HAP-1 (cell line): ENCODE data around the gene PRKCB.
A peak's percentile ranks its signal among the peaks of the same experiment; 100 is the strongest.
"Not testable (repeated sequence)": the region's sequence is repeated elsewhere in the genome, so short reads cannot be mapped to it uniquely, and the experiment has no call there.

Experiments used
- DNase-seq, 2 experiments: peaks; one replicate each; pipeline ENCODE4 v3.0.0-alpha.2; 2016 to 2020; ENCODE audit warnings: low spot score in 2 of 2
- H3K27me3 ChIP-seq: fragments of 250-450 bp; sonication (Bioruptor Pico); 2 replicates; pipeline ENCODE4 v1.5.1; 2020; ENCODE audit warnings: low read depth, mild to moderate bottlenecking, moderate library complexity
- H3K36me3 ChIP-seq: fragments of 250-450 bp; sonication (Bioruptor Pico); replicated peaks from 2 replicates; pipeline ENCODE4 v1.5.1; 2020; ENCODE audit warnings: mild to moderate bottlenecking
- H3K4me1 ChIP-seq: fragments of 250-450 bp; sonication (Bioruptor Pico); 2 replicates; pipeline ENCODE4 v1.5.1; 2020; ENCODE audit warnings: mild to moderate bottlenecking
- H3K4me3 ChIP-seq: fragments of 250-450 bp; sonication (Bioruptor Pico); 2 replicates; pipeline ENCODE4 v1.5.1; 2020; ENCODE audit warnings: mild to moderate bottlenecking, moderate library complexity
- H3K9me3 ChIP-seq: fragments of 250-450 bp; sonication (Bioruptor Pico); 2 replicates; pipeline ENCODE4 v1.5.1; 2020; ENCODE audit warnings: mild to moderate bottlenecking, moderate library complexity
- in situ Hi-C: fragments of 300-500 bp; cut with MboI; formaldehyde crosslinking; loops from 3 replicates; pipeline ENCODE4 v1.14.3; 2020; ENCODE audit warnings: low sequenced_read_pairs, inconsistent platforms, mixed read lengths

The PRKCB gene

GRCh38 chr16:24014955-24015354, 179.2 kb downstream of the PRKCB start:
- in situ Hi-C loops, DNase-seq, H3K27me3 ChIP-seq, H3K36me3 ChIP-seq, H3K4me3 ChIP-seq, H3K9me3 ChIP-seq, H3K4me1 ChIP-seq: not testable (repeated sequence)

- in situ Hi-C loops, result no loop called here
- Histone ChIP-seq H3K27me3 (no peaks in the 10 kb centered on the region), H3K9me3 (no peaks in the 10 kb centered on the region), H3K4me1 (no peaks in the 10 kb centered on the region), H3K36me3 (no peaks in the 10 kb centered on the region), H3K4me3 (no peak overlapping the region)
- no peak for DNase-seq
Measured at GRCh38 chr16:24015923-24016322, 180.1 kb downstream of the PRKCB start.

GRCh38 chr16:24018485-24018884, 182.7 kb downstream of the PRKCB start:
- Histone ChIP-seq H3K4me1 (no peaks in the 10 kb centered on the region), H3K36me3 (no peaks in the 10 kb centered on the region), H3K27me3 (no peaks in the 10 kb centered on the region), H3K4me3 (no peak overlapping the region), H3K9me3 (no peaks in the 10 kb centered on the region)
- DNase-seq, result no peak
- in situ Hi-C loops, result no loop called here

GRCh38 chr16:24022797-24023196, 187.0 kb downstream of the PRKCB start:
- no peak overlapping the region for H3K4me3 ChIP-seq
- in situ Hi-C loops, result loop anchor here (10.0 kb wide), 1 partner anchor 228 kb away; no protein-coding TSS in a partner anchor
- DNase-seq, result no peak
- no peaks in the 10 kb centered on the region for H3K4me1 ChIP-seq
- no peaks in the 10 kb centered on the region for H3K9me3 ChIP-seq
- no peaks in the 10 kb centered on the region for H3K36me3 ChIP-seq
- no peaks in the 10 kb centered on the region for H3K27me3 ChIP-seq

GRCh38 chr16:24023621-24024020, 187.8 kb downstream of the PRKCB start:
- H3K9me3 ChIP-seq, result no peaks in the 10 kb centered on the region
- no peaks in the 10 kb centered on the region for H3K27me3 ChIP-seq
- no peak for DNase-seq
- H3K4me3 ChIP-seq, result no peak overlapping the region
- in situ Hi-C loops, result loop anchor here (10.0 kb wide), 1 partner anchor 229 kb away; no protein-coding TSS in a partner anchor
- no peaks in the 10 kb centered on the region for H3K36me3 ChIP-seq
- no peaks in the 10 kb centered on the region for H3K4me1 ChIP-seq

GRCh38 chr16:24024971-24025370, 189.2 kb downstream of the PRKCB start:
- Histone ChIP-seq H3K27me3 (no peaks in the 10 kb centered on the region), H3K4me3 (no peak overlapping the region), H3K36me3 (no peaks in the 10 kb centered on the region), H3K4me1 (no peaks in the 10 kb centered on the region), H3K9me3 (no peaks in the 10 kb centered on the region)
- in situ Hi-C loops, result loop anchor here (10.0 kb wide), 1 partner anchor 230 kb away; no protein-coding TSS in a partner anchor
- DNase-seq, result no peak

- in situ Hi-C loops, result loop anchor here (10.0 kb wide), 1 partner anchor 233 kb away; no protein-coding TSS in a partner anchor
- DNase-seq, result no peak
- no peak overlapping the region for H3K4me3 ChIP-seq
- H3K27me3 ChIP-seq, result no peaks in the 10 kb centered on the region
- no peaks in the 10 kb centered on the region for H3K4me1 ChIP-seq
- H3K36me3 ChIP-seq, result no peaks in the 10 kb centered on the region
- no peaks in the 10 kb centered on the region for H3K9me3 ChIP-seq
Measured at GRCh38 chr16:24027466-24027865, 191.7 kb downstream of the PRKCB start.

GRCh38 chr16:24029841-24030240, 194.1 kb downstream of the PRKCB start:
- DNase-seq, H3K27me3 ChIP-seq, H3K9me3 ChIP-seq, H3K4me1 ChIP-seq, H3K36me3 ChIP-seq, H3K4me3 ChIP-seq: not testable (repeated sequence)
- in situ Hi-C loops, result loop anchor here (10.0 kb wide), 2 partner anchors 235 to 295 kb away; no protein-coding TSS in a partner anchor

- H3K36me3 ChIP-seq, result no peaks in the 10 kb centered on the region
- DNase-seq, result no peak
- in situ Hi-C loops, result loop anchor here (10.0 kb wide), 1 partner anchor 300 kb away; no protein-coding TSS in a partner anchor
- no peaks in the 10 kb centered on the region for H3K27me3 ChIP-seq
- H3K4me1 ChIP-seq, result no peaks in the 10 kb centered on the region
- no peak overlapping the region for H3K4me3 ChIP-seq
- no peaks in the 10 kb centered on the region; the same call in 1 of the 2 replicates for H3K9me3 ChIP-seq
Measured at GRCh38 chr16:24035127-24035842, 199.5 kb downstream of the PRKCB start.

- no peak overlapping the region for H3K4me3 ChIP-seq
- no peaks in the 10 kb centered on the region for H3K27me3 ChIP-seq
- H3K9me3 ChIP-seq, result no peaks in the 10 kb centered on the region; the same call in 1 of the 2 replicates
- no peaks in the 10 kb centered on the region for H3K36me3 ChIP-seq
- no peak for DNase-seq
- H3K4me1 ChIP-seq, result no peaks in the 10 kb centered on the region
- in situ Hi-C loops, result loop anchor here (10.0 kb wide), 1 partner anchor 301 kb away; no protein-coding TSS in a partner anchor
Measured at GRCh38 chr16:24036038-24036543, 200.3 kb downstream of the PRKCB start.

- in situ Hi-C loops, result loop anchor here (10.0 kb wide), 1 partner anchor 302 kb away; no protein-coding TSS in a partner anchor
- peak; percentile 41 to 59 for DNase-seq
- H3K4me1 ChIP-seq, result no peaks in the 10 kb centered on the region
- H3K9me3 ChIP-seq, result no peaks in the 10 kb centered on the region; the same call in 1 of the 2 replicates
- H3K4me3 ChIP-seq, result no peak overlapping the region
- H3K36me3 ChIP-seq, result no peaks in the 10 kb centered on the region
- H3K27me3 ChIP-seq, result no peaks in the 10 kb centered on the region
Measured at GRCh38 chr16:24036614-24037013, 200.8 kb downstream of the PRKCB start.

- no peak for DNase-seq
- Histone ChIP-seq H3K9me3 (no peaks in the 10 kb centered on the region; the same call in 1 of the 2 replicates), H3K4me1 (no peaks in the 10 kb centered on the region), H3K27me3 (no peaks in the 10 kb centered on the region), H3K4me3 (no peak overlapping the region), H3K36me3 (no peaks in the 10 kb centered on the region)
- in situ Hi-C loops, result loop anchor here (10.0 kb wide), 1 partner anchor 303 kb away; no protein-coding TSS in a partner anchor
Measured at GRCh38 chr16:24037335-24037734, 201.6 kb downstream of the PRKCB start.

- no peak overlapping the region for H3K4me3 ChIP-seq
- in situ Hi-C loops, result loop anchor here (10.0 kb wide), 1 partner anchor 213 kb away; the partner anchor contains the start of gene CACNG3
Measured at GRCh38 chr16:24041834-24042631, 206.2 kb downstream of the PRKCB start.

More at GRCh38 chr16:24041834-24042631, 206.2 kb downstream of the PRKCB start:
- DNase-seq, result peak; percentile 56 to 83
- H3K9me3 ChIP-seq, result no peaks in the 10 kb centered on the region; the same call in 1 of the 2 replicates
- H3K36me3 ChIP-seq, result no peaks in the 10 kb centered on the region
- H3K4me1 ChIP-seq, result no peaks in the 10 kb centered on the region
- H3K27me3 ChIP-seq, result no peaks in the 10 kb centered on the region
